Right ventricle myocardium superior (tissue), 1 donor: Measurements from ENCODE around the gene UAP1L1. TPM values are rescaled to one million over a fixed set of nuclear protein-coding genes. Genes with fewer than 3 reads are reported as not detected.
"Not testable (repeated sequence)": the region's sequence is repeated elsewhere in the genome, so short reads cannot be mapped to it uniquely, and the experiment has no call there.

Experiments used
- ATAC-seq: fragments of 200-7000 bp; cut with Tn5 transposase; one replicate; pipeline ENCODE4 v1.9.1; 2020; ENCODE audit warnings: mild to moderate bottlenecking; ENCODE audit not compliant: poor library complexity
- DNase-seq: peaks from one replicate; pipeline ENCODE4 v3.0.0-alpha.2; 2020
- intact Hi-C: fragments of 100-400 bp; cut with DNase I; formaldehyde crosslinking; loops from one replicate; pipeline ENCODE4 v1.11.2; 2022
- total RNA-seq: library from RNA; stranded (reverse); fragmentation: NEBNext Ultra II Directional; extraction: Animal tissue kit (Norgen Biotek cat#: 25700); gene quantifications from one replicate; pipeline ENCODE4 v1.2.1, GENCODE V29; 2021
- donor health status: DM: no; HTN: yes; CAD: no; lungs with severe emphysema.

UAP1L1 gene
- total RNA-seq, 1 donor from 2014 or later: 11.3 TPM

DNA sequence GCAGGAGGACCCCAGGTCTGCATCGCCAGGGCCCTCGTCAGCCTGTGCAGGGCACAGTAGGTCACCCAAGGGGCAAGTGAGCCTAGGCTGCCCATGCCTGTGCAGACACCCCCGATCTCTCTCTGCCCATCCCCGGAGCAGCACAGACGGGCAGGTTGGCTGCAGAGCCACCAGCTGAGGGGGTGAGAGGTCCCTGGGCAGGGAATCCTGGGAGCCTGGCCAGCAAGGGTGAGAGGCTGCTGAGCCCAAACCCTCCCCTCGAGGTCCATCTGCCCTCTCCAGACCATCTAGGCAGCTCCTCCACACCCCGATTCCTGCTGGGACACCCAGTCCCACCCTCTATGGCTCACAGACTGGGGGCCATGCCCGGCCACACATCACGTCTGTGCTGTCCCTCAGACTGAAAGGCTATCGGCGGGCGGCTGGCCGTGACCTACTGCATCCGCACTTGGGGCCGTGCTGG is 40.0 kb downstream of the UAP1L1 start:
- ATAC-seq: peak; percentile 3

DNA sequence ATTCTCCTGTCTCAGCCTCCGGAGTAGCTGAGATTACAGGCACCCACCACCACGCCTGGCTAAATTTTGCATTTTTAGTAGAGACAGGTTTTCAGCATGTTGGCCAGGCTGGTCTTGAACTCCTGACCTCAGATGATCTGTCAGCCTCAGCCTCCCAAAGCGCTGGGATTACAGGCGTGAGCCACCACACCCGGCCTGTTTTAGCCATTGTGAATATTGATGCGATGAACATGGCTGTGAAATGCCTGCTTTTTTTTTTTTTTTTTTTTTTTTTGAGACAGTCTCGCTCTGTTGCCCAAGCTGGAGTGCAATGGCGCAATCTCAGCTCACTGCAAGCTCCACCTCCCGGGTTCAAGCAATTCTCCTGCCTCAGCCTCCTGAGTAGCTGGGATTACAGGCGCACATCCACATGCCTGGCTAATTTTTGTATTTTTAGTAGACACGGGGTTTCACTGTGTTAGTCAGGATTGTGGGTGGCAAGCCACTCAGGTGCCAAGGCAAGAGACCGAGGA is 40.8 kb downstream of the UAP1L1 start:
- not testable (repeated sequence) for ATAC-seq, DNase-seq
- intact Hi-C loops: loop anchor here (2.0 kb wide), 1 partner anchor 109 kb away; the partner anchor contains the start of gene RNF224

More for the DNA sequence above, 40.0 kb downstream of the UAP1L1 start:
- intact Hi-C loops: no loop called here
- DNase-seq: no peak

DNA sequence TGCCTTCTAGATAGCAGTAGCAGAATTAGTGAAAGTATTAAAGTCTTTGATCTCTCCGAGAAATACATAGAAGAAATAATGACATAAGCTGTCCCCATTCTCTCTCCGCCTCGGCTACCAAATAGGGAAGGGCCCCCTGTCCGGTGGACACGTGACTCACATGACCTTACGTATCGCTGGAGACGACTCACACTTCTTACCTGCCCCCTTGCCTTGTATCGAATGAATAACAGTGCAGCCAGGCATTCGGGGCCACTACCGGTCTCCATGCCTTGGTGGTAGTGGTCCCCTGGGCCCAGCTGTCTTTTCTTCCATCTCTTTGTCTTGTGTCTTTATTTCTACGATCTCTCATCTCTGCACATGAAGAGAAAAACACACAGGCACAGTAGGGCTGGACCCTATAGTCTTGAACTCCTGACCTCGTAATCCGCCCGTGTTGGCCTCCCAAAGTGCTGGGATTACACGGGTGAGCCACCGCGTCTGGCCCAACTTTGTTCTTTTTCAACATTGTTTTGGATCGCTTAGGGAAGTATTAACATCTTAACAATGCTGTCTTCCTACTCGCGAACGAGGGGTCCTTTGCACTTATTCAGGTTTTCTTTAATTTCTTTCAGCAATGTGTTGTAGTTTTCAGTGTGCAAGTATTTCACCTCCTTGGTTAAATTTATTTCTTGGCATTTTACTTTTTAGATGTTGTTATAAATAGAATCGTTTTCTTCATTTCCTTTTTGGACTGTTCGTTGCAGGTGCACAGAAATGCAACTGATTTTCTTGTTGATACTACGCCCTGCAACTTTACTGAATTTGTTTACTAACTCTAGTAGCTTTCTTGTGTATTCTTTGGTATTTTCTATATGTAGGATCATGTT is 44.8 kb downstream of the UAP1L1 start:
- ATAC-seq, intact Hi-C loops, DNase-seq: not testable (repeated sequence)

GRCh38 chr9:137122796-137123467 is 45.6 kb downstream of the UAP1L1 start:
- ATAC-seq, intact Hi-C loops, DNase-seq: not testable (repeated sequence)

DNA sequence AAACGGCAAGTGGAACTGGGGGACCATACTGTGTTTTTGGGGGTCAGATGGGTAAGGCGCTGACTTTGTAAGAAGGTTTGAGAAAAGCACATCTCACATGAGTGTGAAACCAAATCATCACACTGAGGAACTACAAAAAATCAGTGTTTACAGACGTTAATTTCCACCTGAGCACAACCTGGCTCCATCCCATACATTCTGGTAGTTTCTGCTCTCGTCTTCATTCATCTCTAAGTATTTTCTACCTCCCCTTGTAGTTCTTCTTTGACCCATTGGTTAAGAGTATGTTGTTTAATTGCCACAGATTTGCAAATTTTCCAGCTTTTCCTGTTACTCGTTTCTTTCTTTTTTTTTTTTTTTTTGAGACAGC is 46.1 kb downstream of the UAP1L1 start:
- no peak for ATAC-seq
- intact Hi-C loops: no loop called here
- DNase-seq: no peak

DNA sequence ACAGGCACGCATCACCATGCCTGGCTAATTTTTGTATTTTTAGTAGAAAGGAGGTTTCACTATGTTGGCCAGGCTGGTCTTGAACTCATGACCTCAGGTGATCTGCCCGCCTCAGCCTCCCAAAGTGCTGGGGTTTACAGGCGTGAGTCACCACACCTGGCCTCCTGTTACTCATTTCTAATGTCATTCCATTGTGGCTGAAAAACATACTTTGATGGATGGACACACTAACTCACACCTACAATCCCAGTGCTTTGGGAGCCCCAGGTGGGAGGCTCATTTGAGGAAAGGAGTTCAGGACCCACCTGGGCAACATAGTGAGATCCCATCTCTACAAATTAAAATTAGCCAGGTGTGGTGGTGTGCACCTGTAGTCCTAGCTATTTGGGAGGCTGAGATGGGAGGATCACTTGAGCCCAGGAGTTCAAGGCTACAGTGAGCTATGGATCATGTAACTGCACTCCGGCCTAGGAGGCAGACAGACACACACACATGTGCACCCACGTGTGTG is 46.7 kb downstream of the UAP1L1 start:
- intact Hi-C loops, ATAC-seq, DNase-seq: not testable (repeated sequence)

- DNase-seq: no peak
- intact Hi-C loops: no loop called here
- ATAC-seq: no peak
Measured at GRCh38 chr9:137126786-137127185, 49.5 kb downstream of the UAP1L1 start.

GRCh38 chr9:137127301-137128157 is 50.2 kb downstream of the UAP1L1 start:
- ATAC-seq (no peak), DNase-seq (peak; percentile 53)
- intact Hi-C loops: no loop called here

- DNase-seq: no peak
- intact Hi-C loops: no loop called here
- no peak for ATAC-seq
Measured at GRCh38 chr9:137128158-137128861, 51.0 kb downstream of the UAP1L1 start.

GRCh38 chr9:137128862-137129455 is 51.6 kb downstream of the UAP1L1 start:
- intact Hi-C loops: no loop called here
- ATAC-seq (peak; percentile 30), DNase-seq (peak; percentile 44)

- intact Hi-C loops: no loop called here
- DNase-seq (peak; percentile 96), ATAC-seq (peak; percentile 99)
Measured at GRCh38 chr9:137129456-137130175, 52.3 kb downstream of the UAP1L1 start.

DNA sequence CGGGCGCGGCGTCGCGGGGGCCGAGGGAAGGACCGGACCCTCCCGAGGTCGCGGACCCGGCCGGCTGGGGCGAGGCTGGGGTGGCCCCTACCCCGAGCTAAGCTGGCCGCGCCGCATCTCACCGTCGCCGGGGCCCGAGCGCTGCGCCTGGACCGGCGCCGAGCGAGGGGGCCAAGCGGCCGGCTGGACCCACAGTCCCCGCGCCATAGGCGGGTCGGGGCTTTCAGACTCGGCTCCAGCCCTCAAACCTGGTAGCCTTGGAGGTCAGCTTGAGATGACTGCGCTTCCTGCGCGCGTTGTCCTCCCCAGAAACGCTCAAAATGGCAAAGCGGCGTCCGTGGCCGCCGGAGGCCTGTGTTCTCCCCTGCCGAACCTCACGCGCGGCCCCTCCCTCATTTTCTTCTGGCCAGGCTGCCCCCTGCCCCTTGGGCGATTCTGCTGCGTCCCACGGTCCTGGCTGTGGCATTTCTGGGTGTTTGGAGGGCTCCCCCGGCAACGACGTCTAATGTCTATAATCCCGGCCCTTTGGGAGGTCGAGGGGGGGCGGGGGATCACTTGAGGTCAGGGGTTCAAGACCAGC is 52.9 kb downstream of the UAP1L1 start:
- intact Hi-C loops: no loop called here
- DNase-seq (peak; percentile 38), ATAC-seq (peak; percentile 13)

Other genes starting within 250 kb of the UAP1L1 start
- gene AJM1, start 235.0 kb upstream of the UAP1L1 start, total RNA-seq: 7.3 TPM
- 345 TPM for gene PHPT1, start 228.1 kb upstream of the UAP1L1 start, total RNA-seq
- gene MAMDC4, start 225.2 kb upstream of the UAP1L1 start, total RNA-seq: 13.2 TPM
- 325 TPM for gene EDF1, start 211.2 kb upstream of the UAP1L1 start, total RNA-seq
- 9.1 TPM for gene TRAF2, start 191.0 kb upstream of the UAP1L1 start, total RNA-seq
- 142 TPM for gene FBXW5, start 132.8 kb upstream of the UAP1L1 start, total RNA-seq
- gene C8G, start 132.3 kb upstream of the UAP1L1 start, total RNA-seq: 1.1 TPM
- 2.1 TPM for gene LCN12, start 125.2 kb upstream of the UAP1L1 start, total RNA-seq
- gene PTGDS, start 100.0 kb upstream of the UAP1L1 start, total RNA-seq: 6,152 TPM
- gene LCNL1, start 94.5 kb upstream of the UAP1L1 start, total RNA-seq: 9.7 TPM
- gene PAXX, start 85.1 kb upstream of the UAP1L1 start, total RNA-seq: 19.4 TPM
- gene CLIC3, start 80.9 kb upstream of the UAP1L1 start, total RNA-seq: 2.7 TPM
- gene ABCA2, start 49.3 kb upstream of the UAP1L1 start, total RNA-seq: 26.7 TPM
- not detected for gene FUT7, start 45.4 kb upstream of the UAP1L1 start, total RNA-seq
- 59.1 TPM for gene NPDC1, start 31.3 kb upstream of the UAP1L1 start, total RNA-seq
- 1.9 TPM for gene ENTPD2, start 23.5 kb upstream of the UAP1L1 start, total RNA-seq
- 0.22 TPM for gene SAPCD2, start 7.0 kb upstream of the UAP1L1 start, total RNA-seq
- 20.3 TPM for gene MAN1B1, start 9.5 kb downstream of the UAP1L1 start, total RNA-seq
- 153 TPM for gene DPP7, start 37.2 kb downstream of the UAP1L1 start, total RNA-seq
- gene GRIN1, start 61.6 kb downstream of the UAP1L1 start, total RNA-seq: not detected
- gene LRRC26, start 92.5 kb downstream of the UAP1L1 start, total RNA-seq: not detected
- not detected for gene TMEM210, start 94.5 kb downstream of the UAP1L1 start, total RNA-seq
- gene ANAPC2, start 111.0 kb downstream of the UAP1L1 start, total RNA-seq: 33.9 TPM
- 73.7 TPM for gene SSNA1, start 111.2 kb downstream of the UAP1L1 start, total RNA-seq
- gene TPRN, start 123.2 kb downstream of the UAP1L1 start, total RNA-seq: 19.0 TPM
- 44.9 TPM for gene TMEM203, start 128.1 kb downstream of the UAP1L1 start, total RNA-seq
- gene NDOR1, start 128.2 kb downstream of the UAP1L1 start, total RNA-seq: 5.5 TPM
- gene RNF208, start 144.7 kb downstream of the UAP1L1 start, total RNA-seq: 24.8 TPM
- gene CYSRT1, start 147.7 kb downstream of the UAP1L1 start, total RNA-seq: not detected
- gene RNF224, start 150.0 kb downstream of the UAP1L1 start, total RNA-seq: not detected
- gene SLC34A3, start 153.4 kb downstream of the UAP1L1 start, total RNA-seq: not detected
- gene TUBB4B, start 163.8 kb downstream of the UAP1L1 start, total RNA-seq: 515 TPM
- 1.3 TPM for gene STPG3, start 173.8 kb downstream of the UAP1L1 start, total RNA-seq
- gene NELFB, start 177.8 kb downstream of the UAP1L1 start, total RNA-seq: 39.9 TPM
- 16.6 TPM for gene TOR4A, start 200.2 kb downstream of the UAP1L1 start, total RNA-seq
- gene NRARP, start 224.8 kb downstream of the UAP1L1 start, total RNA-seq: 4.4 TPM